Naive thymus-derived CD4-positive, alpha-beta T cell (primary cell): ENCODE data around the gene DOCK4. TPM values are rescaled to one million over a fixed set of nuclear protein-coding genes. Genes with fewer than 3 reads are reported as not detected.

Source experiments
- ATAC-seq: fragments of 150-1000 bp; cut with Tn5 transposase; 2 replicates; pipeline ENCODE4 v1.10.0; 2021; ENCODE audit warnings: mild to moderate bottlenecking, moderate library complexity
- CTCF ChIA-PET: fragments of 350-600 bp; sonication (Branson Sonifier 250); formaldehyde crosslinking; loops from one replicate; lab custom pipeline; 2021; ENCODE audit warnings: antibody characterized with exemption; lab: Charles Lee
- POLR2A ChIA-PET: fragments of 350-600 bp; sonication (Branson Sonifier 250); formaldehyde crosslinking; loops from one replicate; lab custom pipeline; 2021; ENCODE audit warnings: antibody characterized with exemption, inconsistent platforms; lab: Charles Lee
- DNase-seq, 9 donors: peaks; one replicate each; pipeline versions ENCODE4 v3.0.0 to v3.0.0-alpha.2; 2020 to 2022; ENCODE audit warnings: mixed read lengths in 1 of 9
- H3K27ac ChIP-seq: one replicate; pipeline ENCODE4 v1.7.0; 2013; ENCODE audit warnings: mild to moderate bottlenecking, low read depth, low read length, moderate library complexity
- H3K27me3 ChIP-seq, 2 donors: one replicate each; pipeline ENCODE4 v1.7.0; 2013; ENCODE audit warnings: low read length in 2 of 2, mild to moderate bottlenecking in 2 of 2, moderate library complexity in 2 of 2; ENCODE audit not compliant: control insufficient read depth in 2 of 2, insufficient read depth in 2 of 2
- H3K36me3 ChIP-seq, 3 experiments: 1 replicate in 2 of 3; 2 replicates in 1 of 3; pipeline ENCODE4 v1.7.0; 2013; ENCODE audit warnings: low read length in 3 of 3, mild to moderate bottlenecking in 3 of 3, moderate library complexity in 1 of 3; ENCODE audit not compliant: insufficient read depth in 3 of 3, control insufficient read depth in 2 of 3
- H3K4me1 ChIP-seq, 2 donors: one replicate each; pipeline ENCODE4 v1.7.0; 2013; ENCODE audit warnings: low read length in 2 of 2, mild to moderate bottlenecking in 2 of 2, moderate library complexity in 1 of 2; ENCODE audit not compliant: control insufficient read depth in 2 of 2, insufficient read depth in 2 of 2
- H3K4me3 ChIP-seq: 2 replicates; pipeline ENCODE4 v1.7.0; 2013; ENCODE audit warnings: mild to moderate bottlenecking, low read length
- H3K9me3 ChIP-seq, 3 experiments: 1 replicate in 2 of 3; 2 replicates in 1 of 3; pipeline ENCODE4 v1.7.0; 2013; ENCODE audit warnings: low read length in 3 of 3; ENCODE audit not compliant: control insufficient read depth in 2 of 3
- H3K27ac Mint-ChIP-seq, 9 donors: one replicate each; pipeline ENCODE4 v1.8.0; 2020 to 2022; ENCODE audit warnings: mixed read lengths in 9 of 9, mild to moderate bottlenecking in 8 of 9, moderate library complexity in 5 of 9, inconsistent platforms in 2 of 9
- H3K27me3 Mint-ChIP-seq, 5 donors: one replicate each; pipeline ENCODE4 v1.8.0; 2021 to 2022; ENCODE audit warnings: mixed read lengths in 5 of 5, mild to moderate bottlenecking in 1 of 5
- H3K36me3 Mint-ChIP-seq, 5 donors: one replicate each; pipeline ENCODE4 v1.8.0; 2020 to 2022; ENCODE audit warnings: mixed read lengths in 5 of 5, mild to moderate bottlenecking in 3 of 5, inconsistent platforms in 1 of 5
- H3K4me1 Mint-ChIP-seq, 7 donors: one replicate each; pipeline ENCODE4 v1.8.0; 2020 to 2022; ENCODE audit warnings: mixed read lengths in 7 of 7, mild to moderate bottlenecking in 3 of 7, inconsistent platforms in 1 of 7
- H3K4me3 Mint-ChIP-seq, 10 donors: one replicate each; pipeline ENCODE4 v1.8.0; 2020 to 2022; ENCODE audit warnings: mild to moderate bottlenecking in 10 of 10, mixed read lengths in 10 of 10, moderate library complexity in 6 of 10, inconsistent platforms in 2 of 10
- H3K9me3 Mint-ChIP-seq, 11 donors: one replicate each; pipeline ENCODE4 v1.8.0; 2020 to 2022; ENCODE audit warnings: mixed read lengths in 11 of 11, mild to moderate bottlenecking in 4 of 11, inconsistent platforms in 1 of 11, moderate library complexity in 1 of 11
- intact Hi-C, 2 donors: fragments of 100-400 bp; cut with micrococcal nuclease; formaldehyde crosslinking; loops; one replicate each; pipeline ENCODE4 v1.15.1; 2023
- polyA plus RNA-seq, 2 donors: library from polyadenylated mRNA; unstranded; fragments of 300-500 nt; fragmentation: Illumina TruSeq; gene quantifications; one replicate each; pipeline ENCODE4 v1.2.3, GENCODE V29; 2021
- total RNA-seq, 6 experiments: library from RNA in 5 of 6; stranded (reverse) in 5 of 6; gene quantifications; 1 replicate in 5 of 6; 2 replicates in 1 of 6; pipeline ENCODE4 v1.2.3 and lab custom pipeline; 2021 to 2026

Gene DOCK4
- total and polyA plus RNA-seq, 7 experiments from 2014 or later, result 0.16 to 3.1 (median 2.2) TPM; not detected in 1

- no peaks in the 10 kb centered on the region for H3K27me3 ChIP-seq
- no peak for ATAC-seq
- intact Hi-C loops, result no loop called here
- no peak overlapping the region for H3K4me3 ChIP-seq
- Mint-ChIP-seq H3K9me3 (no peaks in the 10 kb centered on the region), H3K27ac (no peak overlapping the region), H3K36me3 (no peaks in the 10 kb centered on the region), H3K4me3 (no peak overlapping the region), H3K4me1 (no peaks in the 10 kb centered on the region), H3K27me3 (peaks cover 2 to 13% (median 9%) of the 10 kb centered on the region in 5 donors)
- ChIA-PET CTCF (no interaction called here), POLR2A (no interaction called here)
- no peaks in the 10 kb centered on the region for H3K36me3 ChIP-seq
- DNase-seq, result no peak
- H3K9me3 ChIP-seq, result no peaks in the 10 kb centered on the region
- no peak overlapping the region for H3K27ac ChIP-seq
- no peaks in the 10 kb centered on the region for H3K4me1 ChIP-seq
These were observed 152.5 kb downstream of the DOCK4 start for GRCh38 chr7:112053737-112054069.

GRCh38 chr7:112052993-112053736, 153.0 kb downstream of the DOCK4 start:
- ChIA-PET CTCF (no interaction called here), POLR2A (no interaction called here)
- Mint-ChIP-seq H3K27ac (no peak overlapping the region), H3K4me1 (no peaks in the 10 kb centered on the region), H3K27me3 (peaks cover 0 to 9% (median 5%) of the 10 kb centered on the region in 5 donors), H3K4me3 (no peak overlapping the region), H3K9me3 (no peaks in the 10 kb centered on the region), H3K36me3 (no peaks in the 10 kb centered on the region)
- no peaks in the 10 kb centered on the region for H3K36me3 ChIP-seq
- H3K9me3 ChIP-seq, result no peaks in the 10 kb centered on the region
- ATAC-seq (no peak), DNase-seq (no peak)
- H3K27me3 ChIP-seq, result no peaks in the 10 kb centered on the region
- H3K27ac ChIP-seq, result no peak overlapping the region
- intact Hi-C loops, result no loop called here
- no peaks in the 10 kb centered on the region for H3K4me1 ChIP-seq
- no peak overlapping the region for H3K4me3 ChIP-seq

GRCh38 chr7:112052498-112052897, 153.7 kb downstream of the DOCK4 start:
- DNase-seq (no peak), ATAC-seq (no peak)
- H3K27ac Mint-ChIP-seq, result no peak overlapping the region
- H3K9me3 ChIP-seq, result no peaks in the 10 kb centered on the region
- no peaks in the 10 kb centered on the region for H3K36me3 ChIP-seq
- peaks cover 0 to 9% (median 5%) of the 10 kb centered on the region in 5 donors for H3K27me3 Mint-ChIP-seq
- ChIA-PET POLR2A (no interaction called here), CTCF (no interaction called here)
- H3K4me3 ChIP-seq, result no peak overlapping the region
- H3K27ac ChIP-seq, result no peak overlapping the region
- H3K4me1 Mint-ChIP-seq, result no peaks in the 10 kb centered on the region
- intact Hi-C loops, result no loop called here
- H3K4me3 Mint-ChIP-seq, result no peak overlapping the region
- H3K36me3 Mint-ChIP-seq, result no peaks in the 10 kb centered on the region
- no peaks in the 10 kb centered on the region for H3K9me3 Mint-ChIP-seq
- no peaks in the 10 kb centered on the region for H3K4me1 ChIP-seq
- H3K27me3 ChIP-seq, result no peaks in the 10 kb centered on the region

- Mint-ChIP-seq H3K36me3 (no peaks in the 10 kb centered on the region), H3K4me1 (no peaks in the 10 kb centered on the region), H3K27me3 (peaks cover 2 to 16% (median 8%) of the 10 kb centered on the region in 5 donors), H3K4me3 (no peak overlapping the region), H3K9me3 (peaks cover 0 to 10% (median 0%) of the 10 kb centered on the region in 11 donors), H3K27ac (no peak overlapping the region)
- no peak overlapping the region for H3K4me3 ChIP-seq
- H3K27me3 ChIP-seq, result no peaks in the 10 kb centered on the region
- H3K27ac ChIP-seq, result no peak overlapping the region
- no peaks in the 10 kb centered on the region for H3K4me1 ChIP-seq
- ATAC-seq (no peak), DNase-seq (no peak)
- POLR2A ChIA-PET, result no interaction called here
- no peaks in the 10 kb centered on the region for H3K9me3 ChIP-seq
- no peaks in the 10 kb centered on the region for H3K36me3 ChIP-seq
- intact Hi-C loops, result no loop called here
- CTCF ChIA-PET, result interaction anchor here (0.7 kb wide), 1 partner anchor 27 kb away, joined by 3 read pairs; no protein-coding TSS in a partner anchor
These were observed 155.8 kb downstream of the DOCK4 start for GRCh38 chr7:112050250-112050881.

- Mint-ChIP-seq H3K4me3 (no peak overlapping the region), H3K4me1 (no peaks in the 10 kb centered on the region), H3K36me3 (no peaks in the 10 kb centered on the region), H3K27me3 (peaks cover 2 to 22% (median 12%) of the 10 kb centered on the region in 5 donors), H3K9me3 (peaks cover 0 to 12% (median 0%) of the 10 kb centered on the region in 11 donors), H3K27ac (no peak overlapping the region)
- no peak overlapping the region for H3K4me3 ChIP-seq
- no peak for DNase-seq
- no peak overlapping the region for H3K27ac ChIP-seq
- no peaks in the 10 kb centered on the region for H3K27me3 ChIP-seq
- H3K4me1 ChIP-seq, result no peaks in the 10 kb centered on the region
- no peak for ATAC-seq
- H3K9me3 ChIP-seq, result no peaks in the 10 kb centered on the region
- POLR2A ChIA-PET, result no interaction called here
- intact Hi-C loops, result no loop called here
- no peaks in the 10 kb centered on the region for H3K36me3 ChIP-seq
- CTCF ChIA-PET, result no interaction called here
These were observed 156.5 kb downstream of the DOCK4 start for GRCh38 chr7:112049555-112050249.

GRCh38 chr7:112047421-112047820, 158.8 kb downstream of the DOCK4 start:
- Mint-ChIP-seq H3K36me3 (no peaks in the 10 kb centered on the region), H3K9me3 (peaks cover 0 to 12% (median 0%) of the 10 kb centered on the region in 11 donors), H3K4me3 (no peak overlapping the region), H3K4me1 (no peaks in the 10 kb centered on the region), H3K27me3 (peaks cover 2 to 27% (median 15%) of the 10 kb centered on the region in 5 donors), H3K27ac (no peak overlapping the region)
- Histone ChIP-seq H3K4me1 (no peaks in the 10 kb centered on the region), H3K27me3 (no peaks in the 10 kb centered on the region), H3K27ac (no peak overlapping the region), H3K36me3 (no peaks in the 10 kb centered on the region), H3K9me3 (no peaks in the 10 kb centered on the region), H3K4me3 (no peak overlapping the region)
- DNase-seq, result no peak
- POLR2A ChIA-PET, result no interaction called here
- no peak for ATAC-seq
- CTCF ChIA-PET, result no interaction called here
- intact Hi-C loops, result no loop called here
